HCT116 (cell line): ENCODE data around the gene PHF14. TPM values are rescaled to one million over a fixed set of nuclear protein-coding genes. Genes with fewer than 3 reads are reported as not detected.

ENCODE experiments used
- ATF3 ChIP-seq: IDR thresholded peaks from 2 replicates; pipeline ENCODE4 v1.6.1; 2012
- CEBPB ChIP-seq: IDR thresholded peaks from 2 replicates; pipeline ENCODE4 v1.6.1; 2012; ENCODE audit warnings: low read depth
- CTCF ChIP-seq, 3 experiments: fragments of 200-600 bp in 1 of 3; sonication (generic) in 1 of 3; IDR thresholded peaks in 2 of 3; conservative IDR thresholded peaks in 1 of 3; 2 replicates each; pipeline ENCODE4 v1.5.1; 2012 to 2017; ENCODE audit warnings: low read depth in 2 of 3, low read length in 2 of 3, antibody characterized with exemption in 1 of 3, borderline replicate concordance in 1 of 3, control low read depth in 1 of 3, mild to moderate bottlenecking in 1 of 3, mixed read lengths in 1 of 3, mixed run types in 1 of 3, moderate library complexity in 1 of 3; ENCODE audit not compliant: insufficient read depth in 1 of 3
- FOSL1 ChIP-seq: IDR thresholded peaks from 2 replicates; pipeline ENCODE4 v1.6.1; 2012; ENCODE audit warnings: low read depth
- JUND ChIP-seq: IDR thresholded peaks from 2 replicates; pipeline ENCODE4 v1.6.1; 2012
- REST ChIP-seq: IDR thresholded peaks from 2 replicates; pipeline ENCODE4 v1.6.1; 2012; ENCODE audit warnings: low read depth
- TCF7L2 ChIP-seq: IDR thresholded peaks from 2 replicates; pipeline ENCODE4 v1.7.0; 2011; ENCODE audit warnings: borderline replicate concordance, inconsistent platforms; ENCODE audit not compliant: insufficient read depth, insufficient read length; ENCODE audit errors: extremely low read depth
- total RNA-seq: library from RNA; stranded (reverse); gene quantifications from one replicate; pipeline ENCODE4 v1.2.1, GENCODE V29; 2021; ENCODE audit not compliant: unreplicated experiment

PHF14 gene
- total RNA-seq, 1 experiment from 2014 or later, result 13.8 TPM

- TF ChIP-seq CTCF (IDR thresholded peaks at IDR 0.05 in 2 of 3, conservative IDR thresholded peaks at IDR 0.05 in 1 of 3; ENCODE audit: borderline replicate concordance in 1 of 3, insufficient read depth in 1 of 3, low read depth in 2 of 3, low read length in 2 of 3), result no peak
- TF ChIP-seq REST, result no peak
- no peak for TF ChIP-seq FOSL1
- no peak for TF ChIP-seq CEBPB
- TF ChIP-seq ATF3, result no peak
- no peak for TF ChIP-seq TCF7L2
- TF ChIP-seq JUND, result no peak
These were observed 147.1 kb downstream of the PHF14 start (continued) for GRCh38 chr7:11120675-11121220.
